ENCODE data around the gene GPR45. TPM values are rescaled to one million over a fixed set of nuclear protein-coding genes. Genes with fewer than 3 reads are reported as not detected.

GPR45 gene
- total and polyA plus RNA-seq, 2 of the 13 experiments (the other 11 are each of a cell fraction or from before 2014, with no cell fraction given) = not detected

- ATAC-seq (no peak), FAIRE-seq (no peak), DNase-seq (ENCODE audit: low spot score) (no peak)
- no peak for TF ChIP-seq MIER2 (CRISPR knock-in tag; IDR thresholded peaks at IDR 0.05)
- TF ChIP-seq RBAK (CRISPR knock-in tag; IDR thresholded peaks at IDR 0.05) = no peak
- intact Hi-C loops (cut with micrococcal nuclease; ENCODE audit: unreplicated experiment) = no loop called here
- no peak overlapping the region for H3K4me3 ChIP-seq (replicated peaks in 1 of 3; ENCODE audit: insufficient read depth in 1 of 3, low read depth in 2 of 3, low read length in 3 of 3)
- CTCF ChIA-PET (ENCODE audit: low intra/inter-chr PET ratio, low total read pairs) = no interaction called here
- no TSS peak for BruUV-seq (replicated peaks)
- H3K4me2 ChIP-seq (ENCODE audit: low read depth, low read length) = no peak overlapping the region
- 18% methylated on average over 5 of the region's 5 CpGs for WGBS (ENCODE audit: low lambda C conversion rate)
- H3K36me3 ChIP-seq (replicated peaks in 1 of 2; ENCODE audit: control insufficient read depth in 1 of 2, insufficient read depth in 2 of 2, low read length in 2 of 2) = no peaks in the 10 kb centered on the region
- no peaks in the 10 kb centered on the region for H3K79me2 ChIP-seq (ENCODE audit: insufficient read depth, low read length)
- H4K20me1 ChIP-seq (ENCODE audit: insufficient read depth, low read length) = no peaks in the 10 kb centered on the region
- H2AFZ ChIP-seq (ENCODE audit: low read length) = no peak overlapping the region
- in situ Hi-C loops (cut with HindIII; ENCODE audit: extremely low pct_ligation_motif_present, low pct_unique_long_range_greater_than_20kb) = no loop called here
- no peaks in the 10 kb centered on the region for H3K9me3 ChIP-seq (ENCODE audit: low read length)
- H3K27ac ChIP-seq (ENCODE audit: extremely low read length, insufficient read depth, low read length) = no peak overlapping the region
- POLR2A ChIA-PET = no interaction called here
- peaks cover 1 to 26% of the 10 kb centered on the region in 2 experiments; a peak in 2 of 5 replicates for H3K27me3 ChIP-seq (ENCODE audit: control insufficient read depth in 1 of 2, insufficient read depth in 2 of 2, low read length in 2 of 2)
- no peak overlapping the region for H3K9ac ChIP-seq (ENCODE audit: insufficient read depth, low read depth, low read length)
- no peaks in the 10 kb centered on the region for H3K4me1 ChIP-seq (ENCODE audit: insufficient read depth, low read length)
Observed at GRCh38 chr2:105215586-105216192, 25.9 kb upstream of the GPR45 start.

- CTCF ChIA-PET (ENCODE audit: low intra/inter-chr PET ratio, low total read pairs) = no interaction called here
- no peaks in the 10 kb centered on the region for H3K36me3 ChIP-seq (replicated peaks in 1 of 2; ENCODE audit: control insufficient read depth in 1 of 2, insufficient read depth in 2 of 2, low read length in 2 of 2)
- no peaks in the 10 kb centered on the region for H3K79me2 ChIP-seq (ENCODE audit: insufficient read depth, low read length)
- H2AFZ ChIP-seq (ENCODE audit: low read length) = no peak overlapping the region
- H4K20me1 ChIP-seq (ENCODE audit: insufficient read depth, low read length) = no peaks in the 10 kb centered on the region
- H3K9ac ChIP-seq (ENCODE audit: insufficient read depth, low read depth, low read length) = no peak overlapping the region
- POLR2A ChIA-PET = no interaction called here
- no peak overlapping the region for H3K27ac ChIP-seq (ENCODE audit: extremely low read length, insufficient read depth, low read length)
- H3K4me1 ChIP-seq (ENCODE audit: insufficient read depth, low read length) = no peaks in the 10 kb centered on the region
- ATAC-seq = no peak
- WGBS (ENCODE audit: low lambda C conversion rate) = 2% methylated on average over 3 of the region's 3 CpGs
- no peak for DNase-seq (ENCODE audit: low spot score)
- FAIRE-seq = no peak
- intact Hi-C loops (cut with micrococcal nuclease; ENCODE audit: unreplicated experiment) (no loop called here), in situ Hi-C loops (cut with HindIII; ENCODE audit: extremely low pct_ligation_motif_present, low pct_unique_long_range_greater_than_20kb) (no loop called here)
- H3K27me3 ChIP-seq (ENCODE audit: control insufficient read depth in 1 of 2, insufficient read depth in 2 of 2, low read length in 2 of 2) = peaks cover 1 to 49% of the 10 kb centered on the region in 2 experiments; a peak in 2 of 5 replicates
- H3K4me3 ChIP-seq (replicated peaks in 1 of 3; ENCODE audit: insufficient read depth in 1 of 3, low read depth in 2 of 3, low read length in 3 of 3) = no peak overlapping the region
- no peak overlapping the region for H3K4me2 ChIP-seq (ENCODE audit: low read depth, low read length)
- no peaks in the 10 kb centered on the region for H3K9me3 ChIP-seq (ENCODE audit: low read length)
- BruUV-seq (replicated peaks) = no TSS peak
- TF ChIP-seq MZF1 (CRISPR knock-in tag; IDR thresholded peaks at IDR 0.05; ENCODE audit: borderline replicate concordance) (no peak), ATRX (CRISPR knock-in tag; IDR thresholded peaks at IDR 0.05; ENCODE audit: borderline replicate concordance) (no peak), ZNF44 (CRISPR knock-in tag; IDR thresholded peaks at IDR 0.05) (no peak), DZIP1 (CRISPR knock-in tag; IDR thresholded peaks at IDR 0.05) (no peak), ZFP91 (CRISPR knock-in tag; IDR thresholded peaks at IDR 0.05; ENCODE audit: borderline replicate concordance) (no peak), MAF1 (CRISPR knock-in tag; IDR thresholded peaks at IDR 0.05; ENCODE audit: borderline replicate concordance) (no peak), ZNF263 (CRISPR knock-in tag; IDR thresholded peaks at IDR 0.05) (no peak), IRF2 (CRISPR knock-in tag; IDR thresholded peaks at IDR 0.05) (no peak), ZFP36L2 (CRISPR knock-in tag; IDR thresholded peaks at IDR 0.05) (no peak), ZNF792 (CRISPR knock-in tag; IDR thresholded peaks at IDR 0.05) (no peak), ZNF879 (CRISPR knock-in tag; IDR thresholded peaks at IDR 0.05) (no peak), ZNF576 (CRISPR knock-in tag; IDR thresholded peaks at IDR 0.05) (no peak)
Observed at GRCh38 chr2:105220604-105221003, 20.9 kb upstream of the GPR45 start.
